Activated CD4-positive, alpha-beta T cell treated with anti-CD3 and anti-CD28 coated beads, Interleukin-2, amount 50 U/mL, for 48 hours (primary cell): Measurements from ENCODE around the gene ZNF100.
"Not testable (repeated sequence)": the region's sequence is repeated elsewhere in the genome, so short reads cannot be mapped to it uniquely, and the experiment has no call there.

Source experiments
- DNase-seq, 2 experiments: peaks; one replicate each; pipeline ENCODE4 v3.0.0-alpha.2; 2020

The ZNF100 gene

GRCh38 chr19:21699197-21699596, 68.2 kb downstream of the ZNF100 start:
- DNase-seq: no peak

- DNase-seq: no peak
Observed at GRCh38 chr19:21698215-21698614, 69.2 kb downstream of the ZNF100 start.

GRCh38 chr19:21697698-21698097, 69.7 kb downstream of the ZNF100 start:
- DNase-seq: no peak

GRCh38 chr19:21694171-21694906, 73.0 kb downstream of the ZNF100 start:
- DNase-seq: no peak

GRCh38 chr19:21693399-21693798, 74.0 kb downstream of the ZNF100 start:
- no peak for DNase-seq

GRCh38 chr19:21691661-21692060, 75.7 kb downstream of the ZNF100 start:
- DNase-seq: no peak

- no peak for DNase-seq
Observed at GRCh38 chr19:21688464-21688863, 78.9 kb downstream of the ZNF100 start.

- no peak for DNase-seq
Observed at GRCh38 chr19:21680671-21681070, 86.7 kb downstream of the ZNF100 start.

GRCh38 chr19:21680026-21680425, 87.4 kb downstream of the ZNF100 start:
- no peak for DNase-seq

- no peak for DNase-seq
Observed at GRCh38 chr19:21677696-21678418, 89.5 kb downstream of the ZNF100 start.

- no peak for DNase-seq
Observed at GRCh38 chr19:21674454-21674853, 92.9 kb downstream of the ZNF100 start.

GRCh38 chr19:21673479-21673878, 93.9 kb downstream of the ZNF100 start:
- not testable (repeated sequence) for DNase-seq
